GM12891 (cell line): ENCODE measurements around the gene NDUFB3.

ENCODE experiments used
- DNase-seq: peaks from one replicate; pipeline ENCODE4 v3.0.0; 2011; ENCODE audit warnings: low spot score; ENCODE audit not compliant: insufficient read length
- FAIRE-seq: peaks from 2 replicates; lab custom pipeline; 2011; peaks lifted over from hg19 to GRCh38; lab: Jason Lieb, UNC
- PAX5 ChIP-seq: IDR thresholded peaks from 2 replicates; pipeline ENCODE4 v1.6.1; 2011; ENCODE audit warnings: low read length, moderate library complexity, mild to moderate bottlenecking; ENCODE audit not compliant: insufficient read depth, severe bottlenecking
- POLR2A ChIP-seq: IDR thresholded peaks from 2 replicates; pipeline ENCODE4 v1.6.1; 2011; ENCODE audit warnings: low read depth, low read length, control low read depth
- POLR2AphosphoS5 ChIP-seq: IDR thresholded peaks from 2 replicates; pipeline ENCODE4 v1.6.1; 2011; ENCODE audit warnings: low read depth, low read length, control low read depth
- POU2F2 ChIP-seq: IDR thresholded peaks from 2 replicates; pipeline ENCODE4 v1.6.1; 2011; ENCODE audit warnings: low read depth, mild to moderate bottlenecking, control low read depth, low read length, moderate library complexity
- SPI1 ChIP-seq: IDR thresholded peaks from 2 replicates; pipeline ENCODE4 v1.6.1; 2011; ENCODE audit warnings: low read depth, low read length, control low read depth
- TAF1 ChIP-seq: IDR thresholded peaks from 2 replicates; pipeline ENCODE4 v1.6.1; 2011; ENCODE audit warnings: low read depth, low read length, control low read depth

Gene NDUFB3

GRCh38 chr2:201127570-201127969, 55.8 kb downstream of the NDUFB3 start:
- FAIRE-seq (peak; percentile 51), DNase-seq (no peak)

DNA sequence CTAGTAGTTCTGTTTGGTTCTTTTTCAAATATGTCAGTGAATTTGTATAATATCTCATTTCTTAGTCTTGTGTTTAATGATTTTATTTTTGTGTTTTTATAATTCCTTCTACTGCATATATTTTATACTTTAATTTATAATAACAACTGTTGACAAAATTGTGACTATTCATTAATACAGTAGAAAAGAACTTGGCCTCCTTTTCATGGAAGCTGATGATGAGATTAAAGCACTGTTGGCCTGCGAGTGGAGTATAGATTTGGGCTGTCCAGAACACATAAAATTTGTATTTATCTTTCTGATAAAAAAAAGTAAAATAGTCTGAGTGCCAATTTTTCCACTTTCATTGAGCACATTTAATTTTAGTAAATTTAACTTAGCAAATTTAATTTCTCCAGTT, 56.2 kb downstream of the NDUFB3 start:
- no peak for FAIRE-seq
- no peak for DNase-seq
- TF ChIP-seq SPI1: no peak
- TF ChIP-seq PAX5: no peak
- TF ChIP-seq POU2F2: no peak
- TF ChIP-seq TAF1: no peak
- TF ChIP-seq POLR2AphosphoS5: no peak
- no peak for TF ChIP-seq POLR2A

More at GRCh38 chr2:201127570-201127969, 55.8 kb downstream of the NDUFB3 start:
- TF ChIP-seq POLR2A: peak; percentile 54; the same call in 1 of the 2 replicates
- no peak for TF ChIP-seq POU2F2
- TF ChIP-seq TAF1: peak; percentile 43; the same call in 1 of the 2 replicates

GRCh38 chr2:201128933-201129505, 57.2 kb downstream of the NDUFB3 start:
- FAIRE-seq: peak; percentile 79
- no peak for DNase-seq

GRCh38 chr2:201130524-201131186, 58.9 kb downstream of the NDUFB3 start:
- FAIRE-seq (no peak), DNase-seq (no peak)
- 0 out of 2 replicates have a peak, but pooled peaks have one; percentile 30 for TF ChIP-seq TAF1
- TF ChIP-seq POU2F2: no peak
- TF ChIP-seq POLR2AphosphoS5: no peak
- TF ChIP-seq POLR2A: peak; percentile 15; the same call in 1 of the 2 replicates
- TF ChIP-seq SPI1: peak; percentile 71
- TF ChIP-seq PAX5: no peak

More at GRCh38 chr2:201128933-201129505, 57.2 kb downstream of the NDUFB3 start:
- TF ChIP-seq POLR2AphosphoS5: peak; percentile 65
- no peak for TF ChIP-seq TAF1
- TF ChIP-seq POLR2A: peak; percentile 68; the same call in 1 of the 2 replicates
- TF ChIP-seq PAX5: no peak
- TF ChIP-seq SPI1: peak; percentile 85
- TF ChIP-seq POU2F2: no peak

- FAIRE-seq (no peak), DNase-seq (no peak)
- TF ChIP-seq POLR2A: no peak
- no peak for TF ChIP-seq POLR2AphosphoS5
- TF ChIP-seq TAF1: no peak
- TF ChIP-seq POU2F2: no peak
- no peak for TF ChIP-seq PAX5
- TF ChIP-seq SPI1: no peak
Measured at GRCh38 chr2:201132518-201132917, 60.7 kb downstream of the NDUFB3 start.
